Gastroesophageal sphincter (tissue), 4 donors: ENCODE measurements around the gene CD86. TPM values are rescaled to one million over a fixed set of nuclear protein-coding genes. Genes with fewer than 3 reads are reported as not detected.
"Not testable (repeated sequence)": the region's sequence is repeated elsewhere in the genome, so short reads cannot be mapped to it uniquely, and the experiment has no call there.

Experiments used
- ATAC-seq: fragments of 150-250 bp; one replicate; pipeline ENCODE4 v1.9.1; 2016; ENCODE audit warnings: mild to moderate bottlenecking, moderate library complexity
- H3K27ac ChIP-seq, 4 donors: fragments of 200-600 bp; sonication (generic) in 3 of 4; 1 replicate in 3 of 4; 2 replicates in 1 of 4; pipeline ENCODE4 v1.5.1; 2016 to 2019
- H3K27me3 ChIP-seq: fragments of 200-600 bp; sonication (generic); one replicate; pipeline ENCODE4 v1.5.1; 2019
- H3K36me3 ChIP-seq, 2 donors: fragments of 200-600 bp; sonication (generic); one replicate each; pipeline ENCODE4 v1.5.1; 2019; ENCODE audit warnings: control low read depth in 1 of 2
- H3K4me1 ChIP-seq, 3 donors: fragments of 200-600 bp; sonication (generic); 1 replicate in 2 of 3; 2 replicates in 1 of 3; pipeline ENCODE4 v1.5.1; 2016 to 2019; ENCODE audit warnings: control low read depth in 2 of 3
- H3K4me3 ChIP-seq, 2 donors: fragments of 200-600 bp; sonication (generic); one replicate each; pipeline ENCODE4 v1.5.1; 2019; ENCODE audit warnings: mild to moderate bottlenecking in 1 of 2, moderate library complexity in 1 of 2
- H3K9me3 ChIP-seq, 3 donors: fragments of 200-600 bp; sonication (generic); one replicate each; pipeline ENCODE4 v1.5.1; 2017 to 2019; ENCODE audit warnings: control low read depth in 2 of 3
- CTCF ChIP-seq, 4 experiments: fragments of 200-600 bp in 2 of 4; fragments of 450-650 bp in 2 of 4; sonication (generic) in 1 of 4; IDR thresholded peaks; one replicate each; pipeline ENCODE4 v1.5.1; 2017 to 2019; ENCODE audit warnings: antibody characterized with exemption in 4 of 4, mild to moderate bottlenecking in 2 of 4, moderate library complexity in 2 of 4
- EP300 ChIP-seq: sonication (generic); formaldehyde crosslinking; IDR thresholded peaks from one replicate; pipeline ENCODE4 v1.6.1; 2017; ENCODE audit warnings: antibody characterized with exemption, mild to moderate bottlenecking
- POLR2A ChIP-seq, 2 donors: fragments of 450-650 bp; IDR thresholded peaks; one replicate each; pipeline ENCODE4 v1.6.1; 2017; ENCODE audit warnings: antibody characterized with exemption in 2 of 2, mild to moderate bottlenecking in 2 of 2, moderate library complexity in 1 of 2
- POLR2AphosphoS5 ChIP-seq: sonication (generic); formaldehyde crosslinking; IDR thresholded peaks from one replicate; pipeline ENCODE4 v1.6.1; 2017; ENCODE audit warnings: antibody characterized with exemption
- WGBS, 2 donors: methylation state at CpG; one replicate each; pipeline ENCODE4 v1.1.5; 2018; ENCODE audit warnings: low coverage in 1 of 2; 5-methylcytosine and 5-hydroxymethylcytosine counted together
- total RNA-seq, 4 donors: library from RNA; depleted of rRNA; stranded (reverse); fragments of >200 nt; gene quantifications; one replicate each; pipeline ENCODE4 v1.1.0, GENCODE V29; 2016

The CD86 gene
- total RNA-seq, 4 donors from 2014 or later, result 1.4 to 6.6 (median 3.2) TPM

- Histone ChIP-seq H3K4me3 (no peak overlapping the region), H3K9me3 (no peaks in the 10 kb centered on the region), H3K27ac (no peak overlapping the region), H3K4me1 (no peaks in the 10 kb centered on the region), H3K27me3 (no peaks in the 10 kb centered on the region), H3K36me3 (no peaks in the 10 kb centered on the region)
- TF ChIP-seq EP300 (no peak), CTCF (IDR thresholded peaks at IDR 0.05) (no peak), POLR2A (IDR thresholded peaks at IDR 0.05) (no peak), POLR2AphosphoS5 (no peak)
- WGBS, 2 donors, result 67 to 80% methylated on average over 1 of the region's 1 CpG
- ATAC-seq, result no peak
Measured at GRCh38 chr3:122031123-122031468, 24.1 kb upstream of the CD86 start.

GRCh38 chr3:122032531-122032930 lies 22.6 kb upstream of the CD86 start:
- 71 to 100% methylated on average over 1 of the region's 1 CpG for WGBS, 2 donors
- Histone ChIP-seq H3K27me3 (no peaks in the 10 kb centered on the region), H3K4me3 (no peak overlapping the region), H3K4me1 (no peaks in the 10 kb centered on the region), H3K9me3 (peaks cover 0 to 10% (median 0%) of the 10 kb centered on the region in 3 donors), H3K36me3 (no peaks in the 10 kb centered on the region), H3K27ac (no peak overlapping the region)
- no peak for ATAC-seq
- TF ChIP-seq POLR2AphosphoS5 (no peak), POLR2A (IDR thresholded peaks at IDR 0.05) (no peak), CTCF (IDR thresholded peaks at IDR 0.05) (no peak), EP300 (no peak)

DNA sequence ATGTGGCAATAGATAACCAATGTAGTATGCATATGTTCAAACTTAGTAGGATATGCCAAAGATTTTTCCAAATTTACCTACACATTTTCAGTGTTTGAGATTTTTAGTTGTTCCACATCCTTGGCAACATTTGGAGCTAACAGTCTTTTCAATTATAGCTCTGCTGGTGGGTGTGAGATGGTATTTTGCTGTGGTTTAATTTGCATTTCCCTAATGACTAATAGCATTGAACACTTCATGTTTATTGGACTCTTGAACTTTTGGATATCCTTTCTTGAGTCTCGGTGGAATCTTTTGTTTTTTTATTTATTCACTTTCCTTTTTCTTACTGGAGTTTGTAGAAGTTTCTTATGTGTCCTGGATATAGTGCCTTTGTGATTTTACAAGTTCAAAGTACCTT lies 22.1 kb upstream of the CD86 start:
- no peak for TF ChIP-seq CTCF (IDR thresholded peaks at IDR 0.05)
- no peak overlapping the region for H3K27ac ChIP-seq
- H3K36me3 ChIP-seq, result no peaks in the 10 kb centered on the region
- WGBS, 2 donors, result 54 to 80% methylated on average over 1 of the region's 1 CpG
- no peak overlapping the region for H3K4me3 ChIP-seq
- no peaks in the 10 kb centered on the region for H3K27me3 ChIP-seq
- no peak for ATAC-seq
- peaks cover 0 to 10% (median 0%) of the 10 kb centered on the region in 3 donors for H3K9me3 ChIP-seq
- no peaks in the 10 kb centered on the region for H3K4me1 ChIP-seq

GRCh38 chr3:122047296-122047695 lies 7.9 kb upstream of the CD86 start:
- ATAC-seq, H3K36me3 ChIP-seq, H3K4me3 ChIP-seq, H3K9me3 ChIP-seq, H3K27ac ChIP-seq, H3K27me3 ChIP-seq, H3K4me1 ChIP-seq: not testable (repeated sequence)
- no CpG with 5 or more reads among the region's 16 CpGs for WGBS, 2 donors

DNA sequence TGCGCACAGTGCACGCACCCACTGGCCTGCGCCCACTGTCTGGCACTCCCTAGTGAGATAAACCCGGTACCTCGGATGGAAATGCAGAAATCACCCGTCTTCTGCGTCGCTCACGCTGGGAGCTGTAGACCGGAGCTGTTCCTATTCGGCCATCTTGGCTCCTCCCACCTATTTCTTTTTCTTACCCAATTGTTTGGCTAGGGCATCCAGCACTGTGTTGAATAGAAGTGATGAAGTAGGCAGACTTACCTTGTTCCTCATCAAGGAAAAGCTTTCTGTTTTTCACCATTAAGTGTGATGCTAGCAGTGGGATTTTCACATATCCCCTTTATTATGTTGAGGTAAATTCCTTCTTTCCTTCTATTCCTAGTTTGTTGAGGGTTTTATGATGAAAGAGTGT lies 7.4 kb upstream of the CD86 start:
- H3K4me1 ChIP-seq, H3K9me3 ChIP-seq, H3K27me3 ChIP-seq, H3K4me3 ChIP-seq, ATAC-seq, H3K27ac ChIP-seq, H3K36me3 ChIP-seq: not testable (repeated sequence)
- WGBS, 2 donors, result no CpG with 5 or more reads among the region's 11 CpGs

DNA sequence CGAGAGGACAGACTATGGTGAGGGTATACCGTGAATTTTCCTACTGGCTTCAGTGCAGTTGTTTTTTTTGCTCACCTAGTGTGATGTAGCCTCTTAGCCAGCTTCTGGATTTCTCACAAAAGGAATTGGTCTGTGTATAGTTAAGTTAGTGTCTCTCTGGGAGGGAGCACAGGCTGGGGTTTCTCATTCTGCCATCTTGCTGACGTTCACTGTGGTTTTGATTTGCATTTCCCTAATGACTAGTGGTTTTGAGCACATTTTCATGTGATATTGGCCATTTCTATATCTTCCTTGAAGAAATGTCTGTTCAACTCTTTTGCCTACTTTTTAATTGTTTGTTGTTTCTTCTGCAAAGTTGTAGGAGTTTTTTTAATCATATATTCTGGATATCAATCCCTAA lies 2.2 kb upstream of the CD86 start:
- Histone ChIP-seq H3K4me3 (no peak overlapping the region), H3K27ac (no peak overlapping the region), H3K27me3 (no peaks in the 10 kb centered on the region), H3K36me3 (no peaks in the 10 kb centered on the region), H3K9me3 (no peaks in the 10 kb centered on the region), H3K4me1 (no peaks in the 10 kb centered on the region)
- no peak for TF ChIP-seq EP300
- TF ChIP-seq CTCF (IDR thresholded peaks at IDR 0.05), result no peak
- no peak for TF ChIP-seq POLR2AphosphoS5
- TF ChIP-seq POLR2A (IDR thresholded peaks at IDR 0.05), result no peak
- no peak for ATAC-seq
- 70 to 77% methylated on average over 3 of the region's 3 CpGs for WGBS, 2 donors
